Inferior parietal cortex (tissue), 1 donor: ENCODE results near the gene KIF18B.
"Not testable (repeated sequence)": the region's sequence is repeated elsewhere in the genome, so short reads cannot be mapped to it uniquely, and the experiment has no call there.

Experiments
- DNase-seq: peaks from one replicate; pipeline ENCODE4 v3.0.0-alpha.2; 2016; ENCODE audit errors: extremely low spot score

The KIF18B gene

DNA sequence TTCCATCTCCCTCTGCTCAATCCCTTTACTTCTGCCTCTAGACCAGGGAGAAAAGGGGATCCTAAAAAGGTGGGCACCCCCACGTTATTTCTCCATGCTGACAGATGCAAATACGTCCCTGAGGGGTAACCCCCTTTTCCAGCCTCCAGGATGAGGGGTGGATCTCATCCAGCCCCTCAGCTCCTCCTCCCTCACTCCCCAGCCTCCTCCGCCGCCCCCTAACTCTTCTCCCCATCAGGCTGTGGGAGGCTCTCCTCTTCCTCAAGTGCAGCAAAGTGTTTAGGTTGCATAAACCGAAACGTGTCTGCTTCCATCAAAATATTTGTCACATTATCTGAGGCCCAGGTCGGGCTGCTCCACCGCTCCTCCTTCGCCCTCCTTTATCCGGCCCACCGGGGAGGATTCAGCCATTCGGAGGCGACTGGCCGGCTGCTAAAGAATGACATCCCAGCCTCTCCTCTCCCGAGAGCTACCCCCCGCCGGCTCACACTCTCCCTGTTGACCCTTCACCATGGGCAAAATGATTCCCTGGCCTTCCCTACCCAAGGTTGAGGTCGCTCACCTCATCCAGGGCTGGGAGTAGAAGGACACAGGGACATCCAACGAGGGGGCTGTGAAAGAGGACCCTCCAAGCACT lies 21.7 kb upstream of the KIF18B start:
- DNase-seq: no peak

GRCh38 chr17:44968225-44969143 lies 20.9 kb upstream of the KIF18B start, which contains the start of gene C1QL1:
Gene C1QL1, minus strand, starts transcription at chr17:44968303. Its CDS starts 255 bp downstream, at chr17:44968048.
- DNase-seq: peak; percentile 53

- DNase-seq: no peak
Measured at GRCh38 chr17:44967907-44968224, 20.3 kb upstream of the KIF18B start.

DNA sequence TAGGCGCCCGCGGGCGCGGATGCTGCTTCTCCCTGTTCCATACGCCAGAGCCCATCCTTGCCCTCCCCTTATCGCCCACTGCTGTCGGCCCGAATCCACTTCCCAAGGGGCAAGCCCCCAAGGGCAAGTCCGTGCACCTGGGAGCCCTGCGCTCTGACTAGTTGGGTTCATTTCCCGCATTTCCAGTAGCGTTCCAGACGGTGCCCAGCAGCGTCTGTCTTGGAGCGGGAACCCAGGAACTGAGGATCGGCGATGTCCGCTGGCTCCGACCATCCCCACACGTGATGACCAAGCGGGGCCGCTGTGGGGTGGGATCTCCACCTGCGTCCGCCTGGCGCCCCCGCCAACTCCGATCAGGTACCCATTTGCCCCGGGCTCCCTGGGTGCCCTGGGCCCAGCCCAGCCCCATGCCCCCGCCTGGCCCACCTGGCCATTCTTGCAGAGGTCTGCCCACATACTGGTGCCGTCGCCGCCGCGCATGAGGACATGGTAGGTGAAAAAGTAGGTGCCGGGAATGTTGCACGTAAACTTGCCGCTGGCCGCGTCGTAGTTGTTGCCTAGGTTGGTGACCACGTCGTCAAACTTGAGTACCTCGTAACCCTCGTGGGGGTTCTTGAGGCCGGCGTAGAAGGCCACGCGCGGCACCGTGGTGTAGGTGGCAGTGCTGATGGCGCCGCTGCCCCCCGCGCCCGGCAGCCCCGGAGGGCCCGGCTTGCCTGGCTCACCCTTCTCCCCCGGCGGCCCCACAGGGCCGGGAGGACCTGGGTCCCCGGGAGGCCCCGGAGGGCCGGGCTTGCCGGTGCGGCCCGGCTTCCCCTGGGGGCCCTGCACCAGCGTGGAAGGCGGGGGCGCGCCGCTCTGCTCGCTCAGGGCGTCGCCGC lies 19.7 kb upstream of the KIF18B start:
- no peak for DNase-seq

DNA sequence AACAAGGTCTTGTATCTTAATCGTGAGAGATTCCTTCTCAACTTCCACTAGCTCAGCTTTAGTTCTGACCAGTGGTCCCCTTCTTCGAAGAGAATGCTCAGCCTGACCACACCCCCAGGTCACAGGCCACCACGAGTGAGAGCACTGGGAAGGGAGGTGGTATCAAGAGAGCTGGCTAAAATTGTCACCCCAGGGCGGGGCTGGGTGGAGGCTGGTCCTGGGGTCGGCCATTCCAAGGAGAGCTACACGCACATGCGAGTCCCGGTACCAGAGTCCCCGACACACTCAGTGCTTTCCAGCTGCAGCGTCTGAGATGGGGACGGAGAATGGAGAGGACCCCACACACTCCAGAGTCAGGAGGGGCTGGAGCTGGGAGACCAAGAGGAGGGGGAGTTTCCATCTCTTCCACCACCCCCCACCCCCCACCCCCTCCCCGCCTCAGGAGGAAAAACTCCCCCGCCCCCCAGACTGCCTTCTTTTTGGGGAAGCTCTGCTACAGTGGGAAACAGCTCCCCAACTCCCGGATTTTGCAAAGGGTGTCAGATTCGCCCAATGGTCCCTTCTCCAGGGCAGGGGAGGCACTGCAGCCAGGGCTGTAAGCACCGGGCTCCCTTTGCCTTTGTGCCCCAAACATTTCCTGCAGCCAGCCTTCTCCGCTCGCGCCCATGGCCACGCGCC lies 18.9 kb upstream of the KIF18B start:
- DNase-seq: no peak

DNA sequence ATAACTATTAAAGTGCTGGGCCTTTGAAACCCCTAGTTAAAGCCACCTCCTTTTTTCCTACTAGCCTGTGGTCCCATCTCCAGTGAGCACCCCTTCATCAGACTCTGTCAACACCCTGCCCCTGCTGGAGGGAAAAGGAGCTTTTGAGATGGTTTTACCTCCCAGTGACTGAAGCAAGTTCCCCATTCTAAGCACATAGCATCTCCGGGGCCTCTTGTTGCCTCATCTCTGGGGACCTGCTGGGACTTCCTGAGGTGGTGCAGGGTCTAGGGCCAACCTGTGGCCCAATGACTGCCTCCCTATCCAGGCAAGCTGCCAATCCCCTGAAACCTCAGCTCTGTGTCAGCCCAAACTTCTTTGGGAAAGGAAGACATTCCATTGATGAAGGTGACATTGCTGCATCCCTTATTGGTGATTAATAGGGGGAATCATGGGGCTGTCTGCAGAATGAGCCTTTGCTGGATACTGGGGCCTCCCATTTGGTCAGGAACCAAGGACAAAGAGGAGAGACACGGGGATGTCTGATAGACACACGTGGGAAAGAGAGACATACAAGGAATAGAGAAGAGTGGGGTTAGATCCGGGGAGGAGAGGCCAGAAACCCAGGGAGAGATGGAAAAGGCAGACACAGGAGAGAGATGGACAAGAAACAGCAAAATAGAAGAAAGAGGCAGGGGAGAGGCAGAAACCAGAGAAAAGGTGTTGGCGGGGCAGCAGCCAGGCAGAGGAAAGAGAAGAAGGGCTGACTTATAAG lies 18.1 kb upstream of the KIF18B start:
- no peak for DNase-seq

DNA sequence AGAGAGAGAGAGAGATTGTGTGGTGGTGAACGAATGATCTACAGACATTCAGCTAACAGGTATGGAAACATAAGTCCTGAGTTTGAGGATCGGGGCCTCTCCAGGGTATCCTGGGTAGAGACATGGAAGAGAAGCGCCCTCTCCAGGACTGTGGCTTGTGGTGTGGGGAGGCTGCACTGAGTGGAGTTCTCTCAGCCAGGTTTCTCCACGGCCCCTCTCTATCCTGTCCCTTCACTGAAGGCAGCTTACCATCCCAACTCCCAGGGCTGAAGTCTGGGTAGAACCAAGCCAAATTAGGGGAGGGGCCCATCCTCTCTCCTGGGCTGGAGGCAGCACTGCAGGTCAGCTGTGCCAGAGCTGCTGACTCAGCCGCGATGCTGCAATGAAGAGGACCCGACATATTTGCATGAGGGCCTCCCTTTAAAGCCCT lies 14.4 kb upstream of the KIF18B start:
- no peak for DNase-seq

DNA sequence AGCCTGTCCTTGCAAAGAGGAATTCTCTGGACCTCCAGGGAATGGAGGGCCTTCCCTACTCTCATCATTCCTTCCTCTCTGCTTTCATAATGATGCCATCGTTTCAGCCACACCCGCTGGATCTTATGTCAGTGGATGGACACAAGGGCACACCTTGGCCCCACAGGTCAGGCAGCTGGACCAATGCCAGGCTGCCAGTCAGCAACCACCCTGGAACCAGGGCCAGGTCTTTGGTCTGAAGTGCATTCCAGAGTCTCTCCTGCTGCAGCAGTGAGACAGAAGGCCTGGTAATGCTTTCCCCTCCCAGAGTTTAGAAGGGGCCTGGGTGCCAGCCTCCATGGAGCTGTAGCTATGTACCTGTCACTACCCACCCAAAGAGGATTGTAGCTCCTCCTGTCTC lies 13.1 kb upstream of the KIF18B start:
- DNase-seq: no peak

DNA sequence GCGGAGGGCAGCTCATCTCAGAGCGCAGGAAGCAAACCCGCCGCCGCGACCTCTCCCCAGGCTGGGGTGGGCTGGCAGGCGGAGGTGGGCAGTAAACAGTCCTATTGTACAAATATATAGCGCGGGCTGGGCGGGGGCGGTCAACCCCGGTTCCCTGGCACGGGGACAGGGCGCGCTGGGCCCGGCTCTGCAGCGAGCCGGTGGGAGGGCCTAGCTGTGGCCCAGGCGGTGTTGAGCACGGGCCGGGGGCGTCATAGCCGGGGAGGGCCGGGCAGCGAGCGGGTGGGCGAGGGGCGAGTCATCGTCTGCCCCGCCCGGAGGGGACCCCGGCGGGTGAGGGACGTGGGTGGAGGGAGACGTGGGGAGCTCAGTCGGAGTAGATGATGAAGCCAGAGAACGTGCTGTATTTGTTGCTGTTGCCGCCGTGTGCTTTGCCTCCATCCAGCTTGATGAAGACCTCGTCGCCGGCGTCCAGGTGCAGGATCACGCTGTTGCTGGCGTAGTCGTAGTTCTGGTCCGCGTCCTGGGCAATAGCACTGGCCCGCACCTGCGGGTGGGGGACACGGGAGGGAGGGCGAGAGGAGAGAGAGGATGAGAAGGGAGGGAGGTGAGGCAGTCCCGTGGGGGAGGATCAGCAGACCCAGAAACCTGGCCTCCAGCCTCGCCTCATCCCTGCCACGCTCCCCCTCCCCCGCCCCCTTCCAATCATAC lies 12.4 kb upstream of the KIF18B start:
- DNase-seq: no peak

- no peak for DNase-seq
Measured at GRCh38 chr17:44956998-44957981, 9.7 kb upstream of the KIF18B start.

DNA sequence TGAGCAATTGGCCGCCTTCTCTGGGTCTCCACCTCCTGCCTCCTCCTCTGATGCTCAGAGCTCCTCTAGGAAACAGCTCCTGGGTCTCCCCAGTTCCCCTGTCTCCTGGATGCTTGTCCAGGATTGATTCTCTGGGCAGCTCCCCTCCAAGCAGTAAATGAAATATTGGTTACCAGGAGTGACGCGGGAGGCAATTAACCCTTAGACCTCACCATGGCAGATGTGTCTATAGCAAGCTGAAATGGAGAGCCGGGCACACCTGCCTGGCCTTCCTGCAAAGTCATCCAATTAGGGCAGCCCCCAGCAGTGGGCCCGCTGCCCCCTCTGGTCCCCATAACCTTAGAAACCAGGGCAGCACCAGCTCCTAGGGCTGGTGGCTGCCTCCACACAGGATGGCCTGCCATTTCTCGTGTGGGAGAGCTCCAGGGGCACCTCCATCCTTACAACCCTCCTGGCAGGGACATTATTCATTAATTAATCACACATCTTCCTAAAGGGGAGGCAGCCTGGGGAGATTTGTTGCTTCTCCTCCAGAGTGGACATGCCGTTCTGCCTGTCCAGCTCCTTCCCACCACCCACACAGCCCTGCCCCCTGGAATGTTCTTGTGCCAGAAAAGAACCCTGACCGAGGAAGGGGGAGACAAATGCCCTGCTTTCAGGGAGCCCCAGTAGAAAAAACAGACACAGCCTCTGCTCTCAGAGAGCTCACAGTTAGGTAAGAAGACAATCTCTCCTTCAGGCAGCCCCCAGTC lies 8.3 kb upstream of the KIF18B start:
- no peak for DNase-seq

GRCh38 chr17:44952946-44953475 lies 5.4 kb upstream of the KIF18B start:
- DNase-seq: no peak

DNA sequence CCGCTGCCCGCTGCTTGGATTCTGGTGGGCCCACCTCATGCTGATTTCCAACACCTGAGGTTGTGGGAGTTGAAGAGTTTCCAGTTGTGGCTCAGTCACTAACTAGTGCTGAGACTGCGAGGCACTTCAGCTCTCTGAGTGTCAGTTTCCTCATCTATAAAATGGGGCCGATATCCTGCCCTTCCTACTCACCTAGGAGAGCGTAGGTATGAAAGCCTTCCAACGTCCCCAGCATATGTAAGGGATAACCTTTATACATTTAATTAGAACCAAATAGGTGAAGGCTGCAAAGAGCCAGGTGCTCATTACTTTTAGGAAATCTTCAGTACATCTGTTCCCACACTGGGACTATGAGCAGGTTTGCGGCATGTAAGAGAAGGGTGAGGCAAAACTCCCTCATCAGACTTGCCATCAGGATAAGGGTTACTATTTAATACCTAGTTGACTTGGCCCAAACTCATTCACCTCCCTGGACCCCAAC lies 782 bp upstream of the KIF18B start:
- DNase-seq: no peak

GRCh38 chr17:44945652-44946051 lies 1.9 kb downstream of the KIF18B start:
- DNase-seq: not testable (repeated sequence)

GRCh38 chr17:44942456-44942855 lies 5.1 kb downstream of the KIF18B start:
- no peak for DNase-seq

- DNase-seq: no peak
Measured at GRCh38 chr17:44941712-44942331, 5.8 kb downstream of the KIF18B start.

GRCh38 chr17:44940768-44941167 lies 6.8 kb downstream of the KIF18B start:
- no peak for DNase-seq
